NCI-H460 (cell line): ENCODE measurements around the gene ACOXL. TPM values are rescaled to one million over a fixed set of nuclear protein-coding genes. Genes with fewer than 3 reads are reported as not detected.
A peak's percentile ranks its signal among the peaks of the same experiment; 100 is the strongest.

Source experiments
- DNase-seq: peaks from one replicate; pipeline ENCODE4 v3.0.0-alpha.2; 2016; ENCODE audit warnings: low read depth; ENCODE audit errors: extremely low read depth
- total RNA-seq: library from RNA; depleted of rRNA; stranded (reverse); fragments of >200 nt; shearing (Covaris generic); gene quantifications from 2 replicates; pipeline ENCODE4 v1.2.3, GENCODE V29; 2014

The ACOXL gene
- total RNA-seq, 1 experiment from 2014 or later = not detected

DNA sequence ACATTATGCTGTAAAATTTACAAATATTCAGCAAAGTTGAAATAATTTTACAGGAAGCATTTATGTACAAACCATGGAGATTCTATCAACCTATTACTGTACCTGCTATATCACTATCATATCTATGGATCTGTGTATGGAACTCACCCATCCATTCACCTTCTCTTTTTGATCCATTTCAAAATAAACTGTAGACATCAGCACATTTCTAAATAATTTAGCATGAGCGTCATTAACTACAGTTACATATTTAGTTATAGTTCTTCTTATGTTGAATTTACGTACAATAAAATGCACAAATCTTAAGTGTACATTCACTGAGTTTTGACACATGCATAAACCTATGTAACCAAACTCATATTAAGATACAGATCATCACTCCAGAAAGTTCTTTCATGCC is 260.5 kb downstream of the ACOXL start:
- DNase-seq = no peak

DNA sequence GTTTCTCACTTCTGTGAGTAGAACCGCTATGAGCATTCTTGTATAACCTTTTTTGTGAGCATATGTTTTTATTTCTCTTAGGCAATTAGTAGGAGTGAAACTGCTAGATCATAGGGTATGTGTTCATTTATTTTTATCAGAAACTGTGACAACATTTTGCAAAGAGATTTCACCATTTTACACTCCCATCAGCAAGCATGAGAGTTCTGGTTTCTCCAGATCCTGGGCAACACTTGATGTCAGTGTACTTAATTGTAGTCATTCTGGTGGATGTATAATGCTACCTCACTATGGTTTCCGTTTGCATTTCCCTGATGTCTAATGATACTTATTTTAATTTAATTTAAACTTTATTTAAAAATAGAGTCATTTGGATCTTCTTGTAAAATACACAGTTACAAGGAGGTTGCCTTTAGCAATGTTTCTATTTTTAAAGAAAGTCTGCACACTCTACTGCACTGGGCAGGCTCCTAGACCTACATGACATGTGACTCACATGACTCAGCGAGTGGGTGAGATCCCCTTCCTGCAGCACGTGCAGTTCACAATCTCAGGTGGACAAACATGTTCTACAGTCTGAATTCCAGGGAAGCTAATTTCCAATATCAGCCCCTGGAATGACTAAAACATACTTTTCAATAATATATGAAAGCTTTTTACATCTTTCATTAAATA is 261.3 kb downstream of the ACOXL start:
- no peak for DNase-seq

DNA sequence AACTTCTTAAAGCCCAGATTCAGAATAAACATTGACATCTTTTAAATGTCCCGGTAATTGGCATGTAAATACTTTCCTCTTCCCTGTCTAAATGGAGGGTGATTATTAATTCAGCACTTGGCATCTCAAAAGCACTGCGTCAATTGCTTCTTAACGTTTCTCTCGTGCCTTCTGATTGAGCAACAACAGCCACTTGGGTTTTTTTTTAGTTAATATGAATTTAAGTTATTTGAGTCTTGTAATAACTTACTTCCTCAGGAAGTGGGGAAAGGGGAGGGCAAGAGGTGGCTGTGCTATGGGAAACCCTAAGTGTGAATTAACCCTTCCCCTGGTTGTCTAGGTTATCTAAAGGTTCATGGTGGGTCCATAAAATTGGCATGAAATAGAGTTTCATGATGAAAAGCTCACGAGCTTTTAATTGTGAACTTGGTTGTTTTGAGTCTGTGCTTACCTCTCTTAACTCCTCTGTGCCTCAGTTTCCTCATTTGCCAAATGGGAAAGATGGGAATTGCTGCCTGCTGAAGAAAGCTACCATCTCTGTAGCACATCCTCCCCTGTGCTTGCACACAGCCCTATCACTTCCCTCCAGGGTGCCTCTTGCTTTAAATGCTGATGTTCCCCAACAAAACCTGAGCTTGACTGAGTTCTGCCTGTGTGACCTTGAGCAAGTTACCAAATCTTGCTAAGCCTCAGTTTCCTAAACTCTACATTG is 262.0 kb downstream of the ACOXL start:
- no peak for DNase-seq

DNA sequence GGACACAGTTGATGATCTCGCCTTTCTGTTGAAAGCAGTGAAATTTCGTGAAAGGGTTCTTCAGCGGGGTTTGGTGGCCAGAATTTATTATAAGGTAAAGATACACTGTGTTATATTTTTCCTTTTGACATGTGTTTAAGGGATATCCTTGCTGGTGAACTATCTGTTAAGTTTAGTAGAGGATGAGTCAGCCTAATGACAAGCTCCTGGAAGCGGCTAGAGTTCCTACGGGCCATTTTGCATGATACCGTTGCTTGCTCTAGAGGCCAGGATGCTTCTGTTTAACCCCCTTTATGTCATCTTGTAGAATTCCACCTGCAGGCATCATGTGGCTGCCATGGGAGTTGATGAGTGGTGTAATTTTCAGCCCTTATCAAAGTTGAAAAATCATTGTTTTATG is 263.5 kb downstream of the ACOXL start:
- DNase-seq = no peak

DNA sequence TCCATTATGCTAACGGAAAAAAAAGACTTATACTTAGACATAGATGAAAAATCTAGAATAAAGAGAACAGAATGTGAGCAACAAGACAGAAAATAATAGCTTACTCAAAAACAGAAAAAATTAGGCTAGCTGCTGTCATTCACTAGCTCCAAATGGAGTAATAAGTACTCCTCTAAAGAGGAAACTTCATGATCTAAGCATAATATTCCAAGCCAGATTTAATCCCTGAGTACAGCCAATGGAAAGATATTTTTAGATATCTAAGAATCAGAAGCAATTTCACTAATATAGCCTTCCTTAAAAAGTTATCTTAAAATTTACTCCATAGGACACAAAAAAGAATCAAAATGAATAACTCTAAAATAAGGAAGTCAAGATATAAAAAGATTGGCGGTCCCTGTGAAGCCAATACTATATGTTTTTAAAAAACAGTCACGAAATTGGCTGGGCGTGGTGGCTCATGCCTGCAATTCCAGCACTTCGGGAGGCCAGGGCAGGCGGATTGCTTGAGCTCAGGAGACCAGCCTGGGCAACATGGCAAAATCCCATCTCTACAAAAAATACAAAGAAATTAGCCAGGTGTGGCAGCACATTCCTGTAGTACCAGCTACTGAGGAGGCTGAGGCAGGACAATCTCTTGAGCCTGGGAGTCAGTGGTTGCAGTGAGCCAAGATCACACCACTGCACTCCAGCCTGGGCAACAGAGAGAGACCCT is 265.1 kb downstream of the ACOXL start:
- DNase-seq = no peak

DNA sequence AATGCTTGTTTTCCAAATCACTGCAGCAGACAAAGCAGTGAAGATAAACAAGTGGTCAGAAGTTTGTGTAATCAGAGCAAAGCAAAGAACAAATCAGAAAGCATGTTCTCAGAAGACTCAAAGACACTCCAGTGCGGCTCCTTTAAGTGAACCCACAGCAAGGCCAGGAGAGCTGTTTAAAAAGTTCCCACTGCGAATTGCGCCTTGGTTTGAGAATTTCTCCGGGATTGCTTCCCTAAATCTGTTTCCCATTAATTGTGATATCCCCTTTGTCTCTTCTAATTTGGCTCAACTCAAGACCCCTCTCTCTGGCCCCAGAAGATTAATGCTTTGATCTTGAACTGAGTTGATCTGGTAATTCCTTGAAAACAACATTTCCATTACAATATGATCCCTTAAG is 265.9 kb downstream of the ACOXL start:
- DNase-seq = no peak

DNA sequence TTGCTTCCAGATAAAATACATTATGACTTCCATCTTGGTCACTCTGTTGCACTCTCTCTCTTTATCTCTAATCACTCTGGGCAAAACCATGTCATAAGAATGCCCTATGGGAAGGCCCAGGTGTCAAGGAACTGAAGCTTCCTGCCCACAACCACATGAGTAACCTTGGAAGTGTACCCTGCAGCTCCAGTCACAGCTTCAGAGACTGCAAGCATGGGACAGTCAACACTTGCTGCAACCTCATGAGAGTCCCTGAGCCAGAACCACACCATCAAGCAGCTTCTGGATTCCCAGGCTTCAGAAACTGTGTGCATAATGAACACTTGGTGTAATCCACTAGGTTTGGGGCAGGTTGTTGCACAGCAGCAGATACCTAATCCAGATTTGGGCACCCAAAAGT is 267.3 kb downstream of the ACOXL start:
- DNase-seq = no peak

DNA sequence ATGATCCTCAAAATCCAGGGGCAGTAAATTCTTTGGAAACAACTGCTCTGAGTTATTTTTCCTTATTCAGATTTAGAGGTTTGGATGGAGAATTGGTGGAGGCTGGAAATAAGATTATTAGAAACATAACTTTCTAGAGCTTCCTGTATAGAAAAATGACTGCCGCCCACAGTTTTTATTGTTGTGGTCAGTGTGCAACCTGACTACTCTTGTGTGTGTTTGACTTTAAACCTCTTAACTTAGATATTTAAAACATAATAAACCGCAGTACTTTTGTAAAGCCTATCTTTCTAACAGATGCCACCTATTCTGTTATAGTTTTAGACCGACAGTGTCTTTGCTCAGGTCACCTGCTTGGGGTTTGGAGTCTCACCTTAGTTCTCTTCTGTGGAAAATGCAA is 272.9 kb downstream of the ACOXL start:
- no peak for DNase-seq

DNA sequence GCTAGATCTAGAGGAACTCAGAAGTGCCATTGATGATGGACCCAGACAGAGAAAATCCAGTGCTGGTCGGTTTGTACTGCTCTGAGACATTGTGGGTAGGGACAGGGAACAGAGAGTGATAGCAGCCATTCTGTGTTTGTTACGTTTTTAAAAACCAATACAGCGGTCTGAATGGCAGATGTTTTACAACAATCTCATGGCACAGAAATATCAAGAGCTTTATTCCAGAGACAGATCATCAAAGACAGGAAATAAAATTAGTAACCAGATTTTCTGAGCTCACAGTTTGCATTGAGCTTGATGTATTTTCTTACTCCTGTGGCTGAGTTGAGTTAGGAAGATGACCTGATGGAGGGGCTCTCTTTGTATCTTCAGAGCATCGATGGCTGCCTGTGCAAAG is 273.4 kb downstream of the ACOXL start:
- DNase-seq = no peak

DNA sequence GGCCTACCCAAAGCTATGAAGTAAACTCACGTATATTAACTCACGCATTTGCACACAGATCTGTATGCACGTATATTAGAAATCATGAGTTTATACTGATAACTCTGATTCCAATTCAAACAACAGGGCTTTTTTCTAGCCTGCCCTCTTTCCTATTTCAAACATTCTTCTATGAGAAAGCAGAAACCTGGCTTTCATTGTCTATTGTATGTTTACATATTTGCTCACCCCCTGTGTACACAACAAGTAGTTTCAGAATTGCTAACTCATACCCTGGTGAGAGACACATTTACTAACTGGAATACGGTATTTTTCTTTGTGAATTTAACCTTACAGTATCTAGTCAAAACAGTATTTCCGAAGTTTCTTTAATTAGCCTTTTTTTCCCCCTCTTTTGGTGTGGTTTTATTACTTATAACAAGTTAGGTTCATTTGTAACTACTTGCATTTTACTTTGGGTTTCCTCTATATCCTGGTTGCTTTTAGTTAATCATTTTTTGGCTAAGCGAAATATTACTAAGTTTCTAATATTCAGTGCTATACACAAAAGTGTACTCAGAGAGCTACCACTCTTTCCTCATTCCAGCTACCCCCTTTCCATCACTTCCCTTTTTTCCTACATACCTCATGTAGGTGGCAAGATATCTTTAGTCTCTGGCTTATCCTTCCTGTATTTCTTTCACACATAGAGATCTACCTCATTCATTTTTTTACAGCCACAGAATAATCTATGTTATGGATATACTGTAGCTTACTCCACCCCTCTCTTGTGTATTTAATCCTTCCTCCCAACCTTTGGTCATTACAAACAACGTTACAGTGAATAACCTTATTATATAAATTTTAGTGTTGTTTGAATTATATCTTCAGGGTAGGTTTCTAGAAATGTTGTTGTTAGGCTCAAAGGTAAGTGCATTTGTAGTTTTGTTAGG is 275.6 kb downstream of the ACOXL start:
- no peak for DNase-seq

DNA sequence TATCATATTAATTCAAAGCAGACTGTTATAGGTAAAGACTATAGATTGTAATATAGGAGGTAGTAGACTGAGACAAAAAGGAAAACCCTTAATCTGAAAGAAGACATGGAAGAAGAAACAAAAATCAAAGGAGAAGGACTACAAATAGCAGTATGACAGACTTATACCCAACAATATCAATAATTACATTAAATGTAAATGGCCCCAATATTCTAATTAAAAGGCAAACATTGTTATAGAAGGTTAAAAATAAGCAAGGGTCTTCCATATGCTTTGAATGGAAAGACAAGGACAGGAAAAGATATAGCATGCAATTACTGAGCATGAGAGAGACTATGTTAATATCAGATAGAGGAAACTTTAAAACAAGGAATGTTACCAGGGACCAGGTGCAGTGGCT is 278.8 kb downstream of the ACOXL start:
- DNase-seq = no peak

DNA sequence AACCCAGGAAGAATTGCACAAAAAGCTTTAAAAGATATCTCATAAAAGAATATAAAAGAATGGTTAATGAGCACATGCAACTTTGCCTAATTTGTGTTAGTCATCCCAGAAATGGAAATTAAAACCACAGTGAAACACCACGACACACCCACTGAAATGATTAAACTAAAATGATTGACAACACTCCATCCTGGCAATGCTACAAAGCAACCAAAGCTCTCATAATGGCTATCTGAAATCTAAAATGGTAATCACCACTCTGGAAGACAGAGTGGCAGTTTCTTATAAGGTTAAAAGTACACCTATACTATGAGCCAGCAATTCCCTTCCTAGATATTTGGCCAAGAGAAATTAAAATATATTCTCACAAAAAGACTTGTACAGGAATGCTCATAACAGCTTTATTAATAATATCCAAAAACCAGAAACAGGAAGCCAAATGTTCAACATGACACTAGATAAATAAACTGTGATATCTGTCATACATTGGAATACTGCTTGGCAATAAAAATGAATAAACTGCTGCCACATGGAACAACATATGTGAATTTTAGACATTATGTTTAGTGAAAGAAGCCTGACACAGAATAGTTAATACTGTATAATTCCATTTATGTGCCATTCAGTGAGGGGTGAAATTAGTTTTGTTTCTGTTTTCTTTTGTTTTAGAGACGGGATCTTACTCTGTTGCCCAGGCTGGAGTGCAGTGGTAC is 283.1 kb downstream of the ACOXL start:
- no peak for DNase-seq

DNA sequence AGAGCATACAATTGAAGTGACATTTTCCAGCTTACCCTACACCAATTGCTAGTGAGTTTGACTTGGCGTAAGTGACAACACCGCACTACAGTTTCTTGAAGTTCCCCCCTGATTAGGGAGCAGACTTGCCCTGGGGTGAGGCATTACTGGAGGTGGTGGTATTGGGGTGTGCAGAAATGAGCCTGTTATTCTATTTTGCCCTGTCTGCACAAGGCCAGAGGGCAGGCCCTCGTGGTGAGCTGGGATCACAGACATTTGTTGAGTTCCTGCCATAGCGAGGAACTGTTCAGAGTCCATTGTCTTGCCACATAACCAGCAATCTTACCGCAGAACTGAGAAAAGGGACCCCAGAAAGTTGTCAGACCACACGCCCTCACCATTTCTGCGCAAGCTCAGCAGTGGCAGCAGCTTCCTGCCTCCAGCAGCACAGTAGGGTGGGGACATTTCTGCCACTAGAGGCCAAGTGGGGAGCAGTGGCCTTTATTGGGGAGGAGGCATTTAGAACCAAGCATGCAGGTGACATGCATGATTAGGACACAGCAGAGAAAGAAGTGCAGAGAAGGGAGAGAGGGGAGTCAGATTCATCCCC is 284.8 kb downstream of the ACOXL start:
- DNase-seq = no peak

DNA sequence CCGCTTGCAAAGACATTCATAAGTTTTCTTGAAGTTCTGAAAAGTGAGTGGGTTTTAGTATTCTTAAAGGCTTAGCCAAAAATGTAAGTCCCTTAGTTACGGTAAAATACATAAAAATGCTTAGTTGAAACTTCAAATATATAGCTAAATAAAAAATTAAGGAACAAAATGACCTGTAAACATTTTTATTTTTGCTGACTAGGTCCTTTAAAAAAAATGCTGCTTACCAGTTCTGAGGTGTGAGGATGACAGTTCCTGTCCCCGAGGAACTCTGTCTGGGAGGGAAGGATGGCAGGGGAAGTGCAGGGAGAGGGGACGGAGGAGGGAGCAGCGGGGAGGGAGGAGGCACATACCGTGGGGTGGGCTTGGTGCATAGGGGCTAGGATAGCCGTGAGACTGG is 285.5 kb downstream of the ACOXL start:
- no peak for DNase-seq

DNA sequence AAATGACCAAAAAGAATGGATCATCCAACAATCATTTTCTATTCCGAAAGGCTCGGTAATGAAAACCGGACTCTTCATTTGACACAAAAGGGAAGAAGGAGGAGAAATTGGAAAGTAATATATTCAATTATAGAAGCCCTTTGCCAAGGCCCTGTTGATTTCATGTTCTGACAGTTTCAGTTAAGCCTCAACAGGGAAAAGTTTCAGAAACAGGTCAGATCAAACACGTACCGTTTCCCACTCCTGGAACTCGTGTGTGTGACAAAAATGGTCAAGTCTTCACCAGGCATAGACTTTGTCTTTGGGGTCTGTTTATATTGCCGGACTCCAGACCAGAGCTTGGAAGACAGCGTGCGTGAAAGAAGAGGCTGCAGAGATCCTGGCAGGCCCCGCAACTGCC is 287.0 kb downstream of the ACOXL start:
- DNase-seq = no peak

DNA sequence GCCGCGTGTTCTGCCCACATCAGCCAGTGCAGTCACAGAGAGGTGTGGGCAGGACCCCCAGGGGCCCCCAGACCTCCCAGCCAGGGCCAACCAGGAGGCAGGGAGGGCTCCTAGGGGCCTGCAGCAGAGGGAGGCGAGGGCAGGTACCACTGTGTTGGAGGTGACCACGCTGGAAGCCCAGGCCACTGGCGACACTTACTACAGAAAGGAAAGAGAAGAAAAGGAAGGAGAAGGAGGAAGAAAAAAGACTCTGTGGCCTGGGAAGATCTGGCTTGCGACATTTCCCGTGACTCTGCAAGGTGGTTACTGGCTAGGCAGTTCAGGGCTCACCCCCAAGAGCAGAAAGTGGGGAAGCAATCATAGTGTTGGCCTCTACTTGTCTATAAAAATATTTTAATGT is 290.3 kb downstream of the ACOXL start:
- DNase-seq = no peak

DNA sequence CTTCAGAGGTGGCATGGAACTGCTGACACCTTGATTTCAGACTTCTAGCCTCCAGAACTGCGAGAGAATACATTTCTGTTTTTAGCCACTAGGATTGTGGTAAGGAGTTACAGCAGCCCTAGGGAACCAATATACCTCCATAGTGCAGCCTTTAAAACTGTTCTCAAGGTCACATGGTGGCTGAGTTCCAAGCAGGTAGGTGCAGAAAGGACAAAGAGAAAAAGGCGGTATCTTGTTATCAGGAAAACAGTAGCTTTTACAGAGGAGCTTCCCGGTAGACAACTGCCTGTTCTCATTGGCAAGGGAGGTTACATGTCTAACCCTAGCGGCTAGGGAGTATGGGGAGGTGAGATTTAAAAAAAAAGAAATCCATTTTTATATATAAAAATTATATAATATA is 292.1 kb downstream of the ACOXL start:
- no peak for DNase-seq

DNA sequence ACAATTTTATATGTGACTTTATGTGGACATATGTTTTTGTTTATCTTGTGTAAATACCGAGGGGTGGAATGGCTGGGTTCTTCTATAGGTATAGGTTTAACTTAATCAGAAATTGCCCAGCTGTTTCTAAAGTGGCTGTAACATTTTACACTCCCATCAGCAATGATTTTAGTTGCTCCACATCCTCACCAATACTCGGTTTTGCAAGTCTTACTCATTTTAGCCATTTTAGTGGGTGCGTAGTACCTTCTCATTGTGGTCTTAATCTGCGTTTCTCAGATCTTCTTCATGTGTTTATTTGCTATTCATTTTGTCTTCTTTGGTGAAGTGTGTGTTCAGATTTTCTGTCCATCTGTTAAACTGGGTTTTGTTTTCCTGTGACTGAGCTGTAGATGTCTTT is 292.9 kb downstream of the ACOXL start:
- DNase-seq = no peak

DNA sequence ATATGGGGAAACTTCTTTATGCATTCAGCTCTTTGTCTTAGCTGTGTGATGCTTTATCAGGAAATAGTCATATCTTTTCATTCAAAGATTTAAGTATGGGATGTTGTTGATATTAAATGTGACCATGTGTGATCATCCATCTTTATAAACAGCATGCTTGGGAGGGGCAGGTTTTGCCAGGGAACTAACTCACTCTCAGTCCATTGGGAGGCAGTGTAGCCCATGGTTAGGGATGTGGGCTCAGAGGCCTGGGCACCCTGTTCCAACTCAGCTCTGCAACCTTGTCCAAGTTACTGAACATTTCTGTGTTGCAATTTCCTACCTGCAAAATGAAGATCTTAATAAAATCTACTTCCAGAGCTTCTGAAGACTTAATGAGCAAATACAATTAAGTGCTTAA is 296.3 kb downstream of the ACOXL start:
- peak; percentile 21 for DNase-seq
